ENCODE data around the gene SGTB.
"Not testable (repeated sequence)": the region's sequence is repeated elsewhere in the genome, so short reads cannot be mapped to it uniquely, and the experiment has no call there.

The SGTB gene

DNA sequence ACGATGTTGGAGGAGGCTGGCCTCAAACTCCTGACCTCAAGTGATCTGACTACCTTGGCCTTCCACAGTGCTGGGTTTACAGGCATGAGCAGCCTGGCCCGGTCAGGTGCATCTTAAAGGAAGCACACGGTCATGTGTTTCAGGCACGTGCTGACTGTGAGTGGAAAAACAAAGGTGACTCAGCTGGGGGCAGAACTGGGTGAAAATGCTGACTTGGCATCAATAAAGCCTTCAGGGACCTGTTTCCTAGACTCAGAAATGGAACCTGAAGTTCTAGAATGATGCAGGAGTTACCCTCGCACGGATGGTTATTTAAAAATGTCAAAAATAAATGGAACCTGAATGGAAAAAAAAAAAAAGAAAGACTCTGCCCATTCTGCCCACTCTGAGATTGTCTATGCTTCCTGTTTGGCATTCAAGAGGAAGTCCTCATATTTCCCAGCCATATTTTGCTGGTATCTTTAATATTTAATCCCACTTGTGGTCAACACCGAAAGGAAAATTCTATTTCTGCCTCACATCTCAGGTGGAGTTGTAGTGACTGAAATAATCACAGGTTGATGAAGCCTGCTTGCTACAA, 12.4 kb upstream of the SGTB start:
- not testable (repeated sequence) for DNase-seq

DNA sequence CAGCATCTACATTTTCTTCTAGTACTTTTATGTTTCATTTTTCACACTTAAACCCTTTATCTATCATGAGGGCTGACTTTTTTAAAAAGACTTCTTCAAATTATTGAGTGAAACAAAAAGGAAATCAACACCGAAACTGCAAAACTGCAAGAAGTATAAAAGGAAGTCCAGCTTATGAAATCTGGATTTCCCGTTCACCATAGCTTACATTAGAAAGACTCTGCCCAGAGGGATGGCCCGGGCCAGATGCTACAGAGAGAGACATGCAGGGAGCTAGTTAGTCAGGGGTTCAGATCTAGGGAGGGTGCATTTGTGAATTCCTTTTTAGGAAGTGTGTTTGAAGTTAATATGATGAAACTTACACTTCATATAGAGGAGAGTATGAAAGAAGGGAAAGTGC, 10.1 kb upstream of the SGTB start:
- DNase-seq, result not testable (repeated sequence)

DNA sequence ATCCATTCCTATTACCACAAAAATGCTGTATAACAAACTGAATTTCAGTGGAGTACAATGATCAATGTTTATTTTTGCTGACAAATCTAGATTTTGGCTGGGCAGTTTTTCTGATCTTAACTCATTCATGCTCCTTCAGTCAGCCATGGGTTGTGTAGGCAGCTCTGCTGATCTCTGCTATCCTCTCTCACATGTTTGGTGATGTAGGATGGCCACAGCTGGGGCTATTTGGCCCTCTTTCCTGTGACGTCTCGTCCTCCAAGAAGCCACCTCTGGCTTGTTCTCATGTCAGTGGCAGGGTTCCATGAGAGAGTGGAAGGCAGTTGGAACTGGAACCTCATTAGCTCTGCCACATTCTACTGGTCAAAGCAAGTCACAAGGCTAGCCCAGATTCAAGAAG, 9.0 kb upstream of the SGTB start:
- no peak for DNase-seq

DNA sequence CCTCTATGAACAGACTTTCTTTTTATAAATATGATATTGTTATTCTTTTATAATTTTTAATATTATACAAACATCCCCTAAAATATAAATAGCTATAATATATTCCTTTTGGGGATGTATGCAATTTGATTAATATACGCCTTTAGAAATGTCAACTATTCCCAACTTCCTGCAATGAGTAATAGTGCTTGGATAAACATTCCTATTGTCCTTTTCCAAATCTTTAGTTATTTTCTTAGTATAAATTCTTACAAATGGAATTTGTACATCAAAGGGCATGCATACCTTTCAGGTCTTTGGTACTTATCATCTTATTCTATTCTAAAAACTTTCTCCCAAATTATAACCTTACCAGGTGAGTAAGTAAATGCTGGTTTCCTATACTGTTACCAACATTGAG, 6.3 kb upstream of the SGTB start:
- no peak for DNase-seq

DNA sequence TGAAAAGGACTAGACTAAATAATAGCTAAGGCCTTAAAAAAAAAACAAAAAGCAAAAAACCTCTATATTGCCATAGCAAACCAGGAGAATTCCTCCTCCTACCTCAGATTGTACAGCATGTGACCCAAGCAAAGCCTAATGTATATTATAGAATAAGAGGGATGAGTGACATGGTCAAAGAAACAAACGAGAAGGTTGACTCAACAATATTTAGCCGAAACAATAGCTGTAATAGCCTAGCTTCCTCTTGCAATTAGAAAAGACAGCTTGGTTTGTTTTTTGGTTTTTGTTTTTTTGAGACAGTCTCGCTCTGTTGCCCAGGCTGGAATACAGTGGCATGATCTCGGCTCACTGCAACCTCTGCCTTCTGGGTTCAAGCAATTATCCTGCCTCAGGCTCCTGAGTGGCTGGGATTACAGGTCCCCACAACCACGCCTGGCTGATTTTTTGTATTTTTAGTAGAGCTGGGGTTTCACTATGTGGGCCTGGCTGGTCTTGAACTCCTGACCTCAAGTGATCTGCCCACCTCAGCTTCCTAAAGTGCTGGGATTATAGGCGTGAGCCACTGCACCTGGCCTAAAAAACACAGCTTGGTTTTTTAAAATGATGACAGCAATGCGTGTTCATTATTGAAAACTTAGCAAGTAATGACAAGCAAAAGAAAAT, 5.7 kb upstream of the SGTB start:
- DNase-seq, result no peak

DNA sequence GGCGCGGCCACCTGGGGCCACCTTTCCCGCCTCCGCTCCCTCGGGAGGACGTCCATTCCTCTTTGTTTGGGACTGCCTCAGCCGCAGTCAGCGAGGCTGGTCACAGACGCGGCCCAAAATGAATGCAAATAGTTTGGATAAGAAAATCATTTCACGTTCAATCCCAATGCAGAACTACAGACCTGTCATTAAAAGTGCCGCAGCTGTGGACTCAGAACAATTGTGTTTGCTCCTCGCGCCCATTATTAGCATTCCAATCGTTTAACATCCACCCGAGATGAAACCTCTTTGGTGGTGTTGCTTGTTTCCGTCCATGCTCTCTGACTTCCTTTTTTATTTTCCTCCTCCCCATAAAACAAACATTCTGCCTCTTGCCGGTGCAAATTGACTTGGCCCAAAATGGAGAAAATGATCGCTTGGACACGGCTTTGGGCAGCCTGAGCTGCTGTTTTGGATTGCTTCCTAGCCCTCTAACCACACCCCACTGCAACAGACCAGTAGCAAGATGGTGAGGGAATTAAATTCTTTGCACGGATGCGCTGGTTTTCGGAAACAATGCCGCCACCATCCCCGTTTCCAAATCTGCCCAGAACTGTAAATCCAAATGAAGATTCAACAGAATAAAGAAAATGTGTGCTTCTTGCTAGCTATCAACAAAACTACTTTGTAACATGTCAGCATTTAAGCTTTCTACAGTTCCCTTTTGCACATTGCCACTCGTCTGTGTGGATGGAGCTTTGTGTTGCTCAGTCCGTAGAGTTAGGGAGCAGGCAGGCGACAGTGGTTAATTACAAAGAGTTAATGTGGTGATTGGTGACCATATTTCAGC, 880 bp upstream of the SGTB start:
- DNase-seq, result peak; percentile 66

DNA sequence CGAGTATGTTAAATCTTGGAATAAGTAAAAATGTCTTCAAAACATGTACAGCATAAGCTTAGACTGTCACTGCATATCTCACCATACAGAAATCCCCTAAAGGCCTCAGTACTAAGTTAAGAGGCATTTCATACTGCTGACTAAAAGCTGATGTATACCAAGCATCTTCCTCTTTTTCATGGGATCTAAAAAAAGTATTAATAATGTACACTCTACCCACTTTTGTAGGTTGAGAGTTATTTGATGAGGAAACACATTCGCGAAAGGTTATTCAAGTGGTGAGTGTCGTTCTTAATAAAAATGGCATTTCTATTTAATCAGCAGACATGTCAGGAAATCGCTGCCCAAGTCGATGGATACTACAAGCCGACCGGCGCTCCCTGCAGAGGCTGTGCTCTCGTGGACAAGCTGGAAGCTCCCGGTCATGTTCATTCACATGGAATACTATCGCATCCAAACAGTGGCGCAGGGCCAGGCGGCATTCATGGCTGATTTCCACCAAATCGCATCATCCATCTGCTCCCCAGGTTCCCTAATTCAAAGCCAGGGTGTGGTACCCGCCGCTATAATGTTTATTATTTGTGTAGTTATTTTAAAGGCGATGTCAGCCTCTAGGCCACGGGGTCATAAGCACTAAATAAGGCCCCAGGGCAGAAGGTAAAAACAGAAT, 724 bp downstream of the SGTB start:
- DNase-seq, result peak; percentile 72

DNA sequence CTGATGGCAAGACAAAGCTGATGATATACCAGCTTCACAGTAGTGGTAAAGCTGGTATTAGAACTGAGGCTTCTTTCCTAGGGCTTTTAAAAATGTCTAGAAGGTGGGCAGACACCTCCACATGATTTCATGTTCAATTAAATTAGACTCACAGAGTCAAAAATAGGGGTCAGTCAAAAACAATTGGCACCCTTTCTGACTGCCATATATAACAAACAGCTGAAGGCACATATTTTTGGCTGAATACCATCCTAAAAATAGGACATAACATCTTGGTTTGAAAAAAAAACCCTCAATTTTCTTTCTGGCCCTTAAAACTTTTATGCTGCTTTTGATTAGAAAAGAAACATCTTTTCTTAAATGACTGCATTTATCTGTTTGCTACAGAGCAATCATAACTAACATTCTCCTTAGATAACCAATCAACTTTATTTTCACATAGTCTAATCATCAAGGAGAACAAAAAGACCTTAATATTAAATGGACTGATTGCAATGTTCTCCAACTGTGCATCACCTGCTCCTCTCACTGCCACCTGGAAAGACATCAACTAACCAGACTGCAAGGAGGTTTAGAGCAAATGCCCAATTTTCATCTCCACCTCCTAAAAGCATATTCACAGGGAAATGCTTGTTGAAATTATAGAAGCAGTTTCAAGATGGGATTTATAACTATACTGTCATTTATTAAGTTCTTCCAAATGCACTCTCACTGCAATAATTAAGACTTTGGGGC, 3.2 kb downstream of the SGTB start:
- DNase-seq, result no peak

DNA sequence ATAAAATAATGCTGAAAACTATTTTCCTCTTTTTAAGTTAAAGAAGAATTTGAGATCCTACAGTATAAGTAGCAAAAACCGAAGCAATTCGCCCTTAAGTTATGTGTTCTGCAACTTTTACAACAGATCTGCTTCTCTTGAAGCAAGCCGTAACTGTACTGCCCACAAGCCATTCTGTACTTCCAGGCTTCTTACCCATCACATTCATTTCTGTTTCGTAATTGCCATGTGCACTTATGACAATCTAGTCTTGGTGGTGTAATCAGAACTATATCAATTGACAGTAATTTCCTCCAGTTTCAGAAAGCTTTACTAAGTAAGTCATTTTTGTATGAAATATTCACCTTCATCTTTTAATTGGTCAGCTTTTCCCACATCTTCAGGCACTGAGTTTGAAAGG, 13.8 kb downstream of the SGTB start:
- no peak for DNase-seq

DNA sequence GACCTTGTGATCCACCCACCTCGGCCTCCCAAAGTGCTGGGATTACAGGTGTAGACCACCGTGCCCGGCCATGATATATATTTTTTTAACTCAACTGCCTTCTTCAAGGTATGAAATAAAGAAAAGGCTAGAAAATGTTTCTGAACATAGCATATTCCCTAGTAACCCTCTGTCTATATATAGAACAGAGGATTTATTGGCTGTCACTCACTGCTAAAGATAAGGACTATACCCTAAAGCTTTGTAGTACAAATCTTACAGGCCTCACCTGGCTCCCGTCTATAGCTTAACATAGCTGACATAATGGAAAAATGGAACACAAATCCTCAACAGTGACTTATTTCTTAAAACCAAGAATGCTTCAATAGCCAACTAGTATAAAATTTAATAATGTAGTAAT, 14.2 kb downstream of the SGTB start:
- DNase-seq, result no peak

DNA sequence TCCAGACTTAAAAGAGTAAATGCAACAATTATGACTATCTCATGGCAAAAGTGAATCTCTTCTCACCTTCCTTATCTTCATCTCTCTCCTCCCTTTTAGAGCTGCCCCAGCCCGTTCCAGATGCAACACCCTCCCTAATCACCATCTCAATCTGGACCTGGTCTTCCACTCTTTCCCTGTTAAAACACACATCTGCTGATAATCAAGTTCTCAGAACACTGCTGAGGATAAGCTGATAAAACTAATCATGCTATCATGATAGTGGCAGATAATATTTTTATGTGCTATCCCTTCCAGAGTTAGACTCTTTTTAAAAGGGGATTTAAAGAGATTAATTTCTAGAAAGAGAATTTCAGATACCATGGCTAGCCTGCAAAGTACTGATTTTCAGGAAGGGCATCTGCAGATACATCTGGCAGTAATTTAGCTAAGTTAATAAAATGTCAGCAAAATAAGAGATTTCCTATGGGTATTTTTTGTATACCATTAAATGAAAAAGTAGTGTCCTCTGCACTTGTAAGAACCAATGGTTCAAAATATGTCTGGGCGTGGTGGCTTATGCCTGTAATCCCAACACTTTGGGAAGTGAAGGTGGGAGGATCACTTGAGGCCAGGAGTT, 17.2 kb downstream of the SGTB start:
- DNase-seq, result no peak

DNA sequence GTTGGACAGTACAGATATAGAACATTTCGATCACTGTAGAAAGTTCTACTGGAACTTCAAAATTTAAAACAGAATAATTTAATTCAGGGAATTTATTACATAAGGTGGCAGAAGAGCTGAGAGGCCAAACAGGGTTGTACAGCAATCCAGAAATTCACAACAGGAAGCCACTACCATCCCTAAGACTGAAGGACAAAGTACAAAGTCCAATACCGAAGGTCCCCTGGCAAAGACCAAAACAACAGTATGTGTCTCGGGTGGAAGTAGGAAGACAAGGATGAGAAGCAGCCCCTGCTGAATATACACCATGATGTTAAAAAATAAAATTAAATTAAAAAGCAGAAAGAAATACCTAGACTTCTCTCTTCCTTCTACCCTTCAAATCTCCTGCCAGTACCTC, 19.9 kb downstream of the SGTB start:
- no peak for DNase-seq

DNA sequence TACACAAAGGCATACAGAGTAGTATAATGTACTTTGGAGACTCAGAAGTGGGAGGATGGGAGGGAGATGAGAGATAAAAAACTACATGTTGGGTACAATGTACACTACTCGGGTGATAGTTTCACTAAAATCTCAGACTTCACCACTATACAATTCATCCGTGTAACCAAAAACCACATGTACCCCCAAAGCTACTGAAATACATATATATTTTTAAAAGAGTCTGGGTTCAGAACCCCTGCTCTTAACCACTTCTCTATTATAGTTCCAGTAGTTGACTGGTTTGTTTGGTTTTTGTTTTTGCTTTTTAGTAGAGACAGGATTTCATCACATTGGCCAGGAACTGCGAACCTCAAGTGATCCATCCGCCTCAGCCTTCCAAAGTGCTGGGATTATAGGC, 22.6 kb downstream of the SGTB start:
- no peak for DNase-seq

DNA sequence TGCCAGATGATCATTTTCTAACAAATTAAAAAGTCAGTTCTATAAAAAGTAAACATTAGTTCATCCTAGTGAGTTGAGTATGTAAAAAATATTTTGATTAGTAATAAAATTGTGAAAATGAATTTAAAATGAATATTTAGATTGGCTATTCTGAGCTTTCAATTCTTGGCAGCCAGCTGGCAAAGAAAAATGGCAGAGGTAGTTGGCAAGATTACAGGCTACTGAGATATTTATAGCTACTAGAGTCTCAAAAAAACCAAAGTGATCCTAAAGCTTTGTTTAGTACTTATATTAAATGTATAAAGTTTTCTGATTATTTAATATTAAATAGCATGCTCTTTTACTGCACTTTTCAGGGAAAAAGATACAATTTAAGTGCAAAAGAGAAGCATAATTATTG, 25.0 kb downstream of the SGTB start:
- DNase-seq, result no peak

DNA sequence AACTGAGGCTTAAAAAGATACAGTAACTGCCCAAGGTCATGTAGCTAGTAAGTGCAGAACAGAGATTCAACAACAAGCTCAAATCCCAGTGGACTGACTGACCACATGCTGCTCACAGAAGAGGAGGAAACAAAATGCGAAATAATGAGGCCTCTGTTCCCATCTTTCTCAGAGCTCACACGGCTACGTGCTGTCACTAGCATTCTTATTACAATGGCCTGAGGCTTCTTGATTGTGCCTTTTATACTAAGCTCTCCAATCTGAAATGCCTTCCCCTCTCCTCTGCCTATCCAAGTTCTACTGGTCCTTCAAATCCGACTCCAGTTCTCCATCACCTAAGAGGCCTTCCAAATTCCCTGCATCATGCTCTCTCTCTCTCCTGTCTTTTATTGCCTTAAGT, 26.0 kb downstream of the SGTB start:
- no peak for DNase-seq

DNA sequence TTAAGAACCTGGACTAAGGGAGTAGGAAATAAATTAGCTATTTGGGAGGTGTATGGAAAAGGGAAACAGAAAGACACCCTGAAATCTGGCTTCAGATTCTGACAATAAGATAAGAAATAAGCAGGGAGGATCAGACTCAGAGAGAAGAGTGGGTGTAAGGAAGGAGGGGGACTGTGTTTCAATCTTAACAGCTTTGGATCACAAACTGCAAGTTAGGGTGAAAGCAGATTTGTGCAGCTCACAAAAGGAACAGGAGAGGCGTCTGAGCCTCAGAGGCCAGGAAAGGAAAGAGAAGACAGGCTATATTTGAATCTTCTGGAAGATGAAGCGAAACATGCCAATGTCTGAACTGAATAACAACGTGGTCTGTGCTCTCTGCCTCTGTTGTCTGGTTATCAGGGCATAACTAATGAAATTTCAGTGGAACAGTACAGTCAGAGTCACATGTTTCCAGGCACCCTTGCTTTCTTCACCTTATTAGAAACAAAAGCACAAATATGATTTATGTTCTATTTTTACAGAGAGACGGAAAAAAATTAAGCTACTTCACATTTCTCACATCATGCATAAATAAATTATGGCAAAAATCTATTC, 26.6 kb downstream of the SGTB start:
- DNase-seq, result no peak

DNA sequence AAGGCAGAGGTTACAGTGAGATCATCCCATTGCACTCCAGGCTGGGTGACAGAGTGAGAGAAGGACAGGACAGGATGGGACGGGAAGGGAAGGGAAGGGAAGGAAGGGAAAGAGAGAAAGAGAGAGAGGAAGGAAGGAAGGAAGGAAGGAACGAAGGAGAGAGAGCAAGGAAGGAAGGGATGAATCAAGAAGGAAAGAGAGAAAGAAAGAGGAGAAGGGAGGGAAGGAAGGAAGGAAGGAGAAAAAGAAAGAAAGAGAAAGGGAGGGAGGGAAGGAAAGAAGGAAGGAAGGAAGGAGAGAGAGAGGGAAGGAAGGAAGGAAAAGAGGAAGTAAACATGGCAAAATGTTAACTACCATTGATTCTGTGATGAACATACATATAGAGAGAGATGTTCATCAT, 28.8 kb downstream of the SGTB start:
- no peak for DNase-seq

DNA sequence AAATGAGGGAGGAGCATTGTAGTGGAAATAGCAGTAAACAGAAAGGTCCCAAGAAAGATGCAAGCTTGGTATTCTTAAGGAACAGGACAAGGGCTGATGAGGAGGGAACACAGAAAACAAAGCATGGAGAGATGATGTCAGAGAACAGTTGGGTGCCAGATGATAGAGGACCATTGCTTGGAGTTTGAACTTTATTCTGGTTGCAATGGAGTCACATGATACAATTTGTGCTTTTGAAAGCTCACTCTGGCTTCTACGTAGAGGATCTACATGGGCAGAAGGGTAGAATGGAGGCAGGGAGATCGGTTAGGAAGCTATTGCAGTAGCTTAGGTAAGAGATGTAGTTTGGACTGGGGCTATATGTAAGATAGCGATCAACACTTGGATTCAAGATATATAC, 39.8 kb downstream of the SGTB start:
- no peak for DNase-seq

DNA sequence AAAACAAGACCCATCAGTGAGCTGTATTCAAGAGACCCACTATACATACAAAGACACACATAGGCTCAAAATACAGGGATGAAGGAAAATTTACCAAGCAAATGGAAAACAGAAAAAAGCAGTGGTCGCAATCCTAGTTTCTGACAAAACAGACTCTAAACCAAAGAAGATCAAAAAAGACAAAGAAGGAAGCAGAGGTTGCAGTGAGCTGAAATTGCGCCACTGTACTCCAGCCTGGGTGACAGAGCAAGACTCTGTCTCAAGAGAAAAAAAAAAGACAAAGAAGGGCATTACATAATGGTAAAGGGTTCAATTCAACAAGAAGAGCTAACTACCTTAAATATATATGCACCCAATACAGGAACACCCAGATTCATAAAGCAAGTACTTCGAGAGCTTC, 45.9 kb downstream of the SGTB start:
- not testable (repeated sequence) for DNase-seq

DNA sequence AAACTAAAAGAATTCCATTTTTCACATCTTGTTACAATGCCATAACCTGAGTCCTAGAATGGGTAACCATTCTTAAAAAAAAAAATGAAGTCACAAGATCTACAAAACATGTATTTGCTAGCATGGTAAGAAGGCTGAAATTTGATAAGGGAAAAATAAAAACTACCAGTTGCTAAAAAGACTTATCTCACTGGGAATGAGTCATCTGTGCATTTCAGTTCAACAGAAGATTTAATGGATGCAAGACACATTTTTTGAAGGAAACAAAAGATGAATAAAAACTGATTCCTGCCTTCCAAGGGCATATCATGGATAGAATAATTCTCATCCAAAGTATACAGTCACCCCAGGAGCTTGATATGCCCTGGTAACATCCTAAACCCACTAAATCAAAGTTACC, 47.2 kb downstream of the SGTB start:
- no peak for DNase-seq

DNA sequence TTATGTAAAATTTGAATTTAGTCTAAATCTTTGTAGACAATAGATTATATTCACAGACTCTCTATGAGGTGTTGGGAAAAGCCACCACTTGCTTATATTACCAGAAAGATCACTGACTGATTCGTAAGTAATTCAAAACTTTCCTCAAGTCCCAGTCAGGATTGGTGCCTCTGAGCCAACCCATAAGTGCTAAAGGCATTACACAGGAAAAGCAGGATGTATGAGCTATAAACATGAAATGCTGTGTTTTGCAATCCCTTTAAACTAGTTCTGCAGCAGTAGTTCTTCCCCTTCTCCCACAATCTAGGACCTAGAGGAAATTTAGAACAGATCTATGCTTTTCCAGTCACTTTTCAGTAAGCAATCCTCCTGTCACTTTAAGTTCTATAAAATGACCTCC, 49.1 kb downstream of the SGTB start:
- DNase-seq, result peak; percentile 48

DNA sequence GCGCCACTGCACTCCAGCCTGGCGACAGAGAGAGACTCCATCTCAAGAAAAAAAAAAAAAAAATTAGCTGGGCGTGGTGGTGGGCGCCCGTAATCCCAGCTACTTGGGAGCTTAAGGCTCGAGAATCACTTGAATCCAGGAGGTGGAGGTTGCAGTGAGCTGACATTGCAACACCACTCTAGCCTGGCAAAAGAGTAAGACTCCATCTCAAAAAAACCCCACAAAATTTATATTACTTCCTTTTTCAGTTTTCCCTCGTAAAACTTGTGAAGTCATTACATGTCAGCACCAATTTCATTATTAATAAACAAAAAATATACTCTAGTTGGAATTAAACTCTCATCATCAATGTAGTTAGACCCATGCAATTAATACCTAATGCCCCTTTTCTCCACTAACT, 53.2 kb downstream of the SGTB start:
- no peak for DNase-seq

Measured in fibroblast of skin of abdomen (primary cell).